Measurements from ENCODE around the gene LAMA4. TPM values are rescaled to one million over a fixed set of nuclear protein-coding genes. Genes with fewer than 3 reads are reported as not detected.
"Not testable (repeated sequence)": the region's sequence is repeated elsewhere in the genome, so short reads cannot be mapped to it uniquely, and the experiment has no call there.

LAMA4 gene
- total RNA-seq, 1 donor from 2014 or later = 18.0 TPM

DNA sequence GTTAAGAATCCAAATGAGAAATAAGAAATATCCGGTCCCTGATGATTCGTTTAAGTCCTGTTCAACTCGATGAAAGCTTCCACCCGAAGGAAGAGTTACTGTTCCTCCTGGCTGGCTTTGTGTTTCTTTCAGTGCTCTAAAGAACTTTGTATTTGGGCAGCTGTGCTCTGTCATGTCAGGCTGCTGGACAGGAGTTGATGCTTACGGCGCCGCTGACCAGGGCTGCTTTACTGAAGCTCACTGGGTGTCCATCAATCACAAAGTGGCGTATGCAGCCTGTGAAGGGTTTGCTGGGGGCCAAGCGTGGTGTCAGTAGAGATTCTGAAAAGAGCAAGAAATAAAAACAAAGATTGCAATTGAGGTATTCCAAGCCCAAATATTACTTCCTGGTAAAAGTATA is 145.1 kb downstream of the LAMA4 start:
- H3K27me3 Mint-ChIP-seq (ENCODE audit: low read depth) = no peaks in the 10 kb centered on the region
- peaks cover 12% of the 10 kb centered on the region for H3K9me3 Mint-ChIP-seq
- peak overlapping the region; percentile 4 for H3K27ac Mint-ChIP-seq (ENCODE audit: unreplicated experiment)
- DNase-seq (ENCODE audit: low read depth, low spot score) = no peak
- peaks cover 11% of the 10 kb centered on the region for H3K4me1 Mint-ChIP-seq
- TF ChIP-seq, protein P1, sequence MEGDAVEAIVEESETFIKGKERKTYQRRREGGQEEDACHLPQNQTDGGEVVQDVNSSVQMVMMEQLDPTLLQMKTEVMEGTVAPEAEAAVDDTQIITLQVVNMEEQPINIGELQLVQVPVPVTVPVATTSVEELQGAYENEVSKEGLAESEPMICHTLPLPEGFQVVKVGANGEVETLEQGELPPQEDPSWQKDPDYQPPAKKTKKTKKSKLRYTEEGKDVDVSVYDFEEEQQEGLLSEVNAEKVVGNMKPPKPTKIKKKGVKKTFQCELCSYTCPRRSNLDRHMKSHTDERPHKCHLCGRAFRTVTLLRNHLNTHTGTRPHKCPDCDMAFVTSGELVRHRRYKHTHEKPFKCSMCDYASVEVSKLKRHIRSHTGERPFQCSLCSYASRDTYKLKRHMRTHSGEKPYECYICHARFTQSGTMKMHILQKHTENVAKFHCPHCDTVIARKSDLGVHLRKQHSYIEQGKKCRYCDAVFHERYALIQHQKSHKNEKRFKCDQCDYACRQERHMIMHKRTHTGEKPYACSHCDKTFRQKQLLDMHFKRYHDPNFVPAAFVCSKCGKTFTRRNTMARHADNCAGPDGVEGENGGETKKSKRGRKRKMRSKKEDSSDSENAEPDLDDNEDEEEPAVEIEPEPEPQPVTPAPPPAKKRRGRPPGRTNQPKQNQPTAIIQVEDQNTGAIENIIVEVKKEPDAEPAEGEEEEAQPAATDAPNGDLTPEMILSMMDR (conservative IDR thresholded peaks at IDR 0.05) = no peak
- H3K4me3 Mint-ChIP-seq = no peak overlapping the region
- H3K36me3 Mint-ChIP-seq (ENCODE audit: low read depth) = peaks cover 22% of the 10 kb centered on the region

DNA sequence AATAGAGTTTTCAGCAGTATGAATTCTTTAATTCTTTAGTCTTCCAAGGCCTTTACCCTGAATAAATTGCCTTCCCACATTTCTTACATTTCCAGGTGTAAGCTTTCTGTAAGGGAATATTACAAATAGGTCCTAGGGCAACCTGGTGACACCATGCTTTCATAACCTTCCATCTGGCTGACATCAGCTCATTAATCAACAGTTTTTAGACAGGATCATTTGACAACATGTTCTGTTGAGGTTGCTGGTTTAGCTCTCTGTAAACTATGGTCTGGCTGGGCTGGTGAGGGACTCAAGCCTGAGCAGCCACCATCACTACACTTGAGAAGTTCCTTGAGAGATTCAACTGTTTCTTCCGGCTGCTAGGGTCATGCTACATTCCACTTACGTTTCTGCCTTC is 147.8 kb downstream of the LAMA4 start:
- TF ChIP-seq, protein P1 (conservative IDR thresholded peaks at IDR 0.05) = no peak
- H3K27me3 Mint-ChIP-seq (ENCODE audit: low read depth) = no peaks in the 10 kb centered on the region
- no peak overlapping the region for H3K27ac Mint-ChIP-seq (ENCODE audit: unreplicated experiment)
- H3K4me3 Mint-ChIP-seq = no peak overlapping the region
- peaks cover 12% of the 10 kb centered on the region for H3K9me3 Mint-ChIP-seq
- H3K36me3 Mint-ChIP-seq (ENCODE audit: low read depth) = peaks cover 35% of the 10 kb centered on the region
- peaks cover 11% of the 10 kb centered on the region for H3K4me1 Mint-ChIP-seq
- DNase-seq (ENCODE audit: low read depth, low spot score) = no peak

DNA sequence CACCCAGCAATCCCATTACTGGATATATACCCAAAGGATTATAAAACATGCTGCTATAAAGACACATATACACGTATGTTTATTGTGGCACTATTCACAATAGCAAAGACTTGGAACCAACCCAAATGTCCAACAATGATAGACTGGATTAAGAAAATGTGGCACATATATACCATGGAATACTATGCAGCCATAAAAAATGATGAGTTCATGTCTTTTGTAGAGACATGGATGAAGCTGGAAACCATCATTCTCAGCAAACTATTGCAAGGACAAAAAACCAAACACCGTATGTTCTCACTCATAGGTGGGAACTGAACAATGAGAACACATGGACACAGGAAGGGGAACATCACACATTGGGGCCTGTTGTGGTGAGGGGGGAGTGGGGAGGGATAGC is 148.3 kb downstream of the LAMA4 start:
- H3K9me3 Mint-ChIP-seq = peaks cover 12% of the 10 kb centered on the region
- not testable (repeated sequence) for H3K27me3 Mint-ChIP-seq (ENCODE audit: low read depth); H3K27ac Mint-ChIP-seq (ENCODE audit: unreplicated experiment); DNase-seq (ENCODE audit: low read depth, low spot score); H3K4me3 Mint-ChIP-seq
- peaks cover 11% of the 10 kb centered on the region for H3K4me1 Mint-ChIP-seq
- H3K36me3 Mint-ChIP-seq (ENCODE audit: low read depth) = peaks cover 35% of the 10 kb centered on the region

DNA sequence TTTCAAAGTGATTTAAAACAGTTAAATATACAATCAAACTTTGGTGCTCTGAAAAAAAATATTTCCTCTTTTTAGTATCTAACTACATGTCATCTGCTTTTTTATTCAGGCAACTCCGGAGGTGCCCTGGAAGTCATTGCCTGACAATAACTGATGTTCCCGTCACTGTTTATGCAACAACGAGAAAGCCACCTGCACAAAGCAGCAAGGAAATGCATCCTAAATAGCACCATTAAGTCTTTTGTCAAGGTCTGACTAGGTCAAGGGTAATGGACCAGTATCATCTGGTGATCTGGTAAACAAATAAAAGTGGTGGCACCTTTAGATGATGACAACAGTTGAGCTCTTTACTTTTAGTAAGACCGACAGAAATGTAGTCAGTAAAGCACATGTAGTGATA is 153.8 kb downstream of the LAMA4 start:
- peaks cover 8% of the 10 kb centered on the region for H3K9me3 Mint-ChIP-seq
- no peaks in the 10 kb centered on the region for H3K27me3 Mint-ChIP-seq (ENCODE audit: low read depth)
- no peak overlapping the region for H3K27ac Mint-ChIP-seq (ENCODE audit: unreplicated experiment)
- no peak overlapping the region for H3K4me3 Mint-ChIP-seq
- H3K4me1 Mint-ChIP-seq = no peaks in the 10 kb centered on the region
- TF ChIP-seq, protein P1 (conservative IDR thresholded peaks at IDR 0.05) = no peak
- no peak for DNase-seq (ENCODE audit: low read depth, low spot score)
- peaks cover 26% of the 10 kb centered on the region for H3K36me3 Mint-ChIP-seq (ENCODE audit: low read depth)

DNA sequence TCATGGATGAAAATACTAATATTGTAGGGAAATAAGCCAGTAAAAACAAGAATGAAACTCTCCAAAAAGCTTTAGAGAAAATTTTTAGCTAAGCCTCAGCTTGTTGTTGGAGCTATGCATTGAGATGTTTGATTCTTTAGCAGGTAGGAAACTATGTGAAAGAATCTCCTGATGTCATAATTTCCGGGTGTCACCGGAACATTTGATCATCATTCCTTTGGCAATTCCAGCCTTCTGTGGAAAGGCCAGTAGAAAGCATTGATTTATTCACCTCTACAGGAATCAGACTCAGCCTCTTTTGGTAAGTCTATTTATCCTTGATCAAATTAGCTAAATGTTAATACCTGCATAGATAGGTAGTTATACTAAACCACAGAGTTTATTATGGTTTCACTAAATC is 157.5 kb downstream of the LAMA4 start:
- Mint-ChIP-seq H3K27ac (ENCODE audit: unreplicated experiment) (no peak overlapping the region), H3K36me3 (ENCODE audit: low read depth) (peaks cover 2% of the 10 kb centered on the region), H3K4me3 (no peak overlapping the region), H3K27me3 (ENCODE audit: low read depth) (no peaks in the 10 kb centered on the region), H3K4me1 (no peaks in the 10 kb centered on the region), H3K9me3 (no peaks in the 10 kb centered on the region)
- TF ChIP-seq, protein P1 (conservative IDR thresholded peaks at IDR 0.05) = no peak
- DNase-seq (ENCODE audit: low read depth, low spot score) = no peak

DNA sequence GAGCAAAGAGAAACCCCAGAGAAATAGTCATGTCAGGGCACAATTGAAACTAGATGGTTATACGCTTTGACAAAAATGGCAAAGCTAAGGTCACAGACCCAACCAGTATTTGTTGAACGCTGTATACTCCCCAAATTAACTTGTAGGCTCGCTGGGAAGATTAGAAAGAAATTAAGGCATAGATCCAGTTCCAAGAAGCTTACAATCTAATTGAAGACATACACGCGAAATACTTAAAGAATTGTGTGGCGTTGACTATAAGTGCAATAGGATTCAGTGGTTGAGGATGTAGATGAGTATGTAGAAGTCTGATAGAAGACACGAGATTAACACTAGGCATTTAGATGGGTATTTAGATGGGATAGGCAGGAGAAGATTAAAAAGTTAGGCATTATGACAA is 166.5 kb downstream of the LAMA4 start:
- H3K9me3 Mint-ChIP-seq = no peaks in the 10 kb centered on the region
- no peak for DNase-seq (ENCODE audit: low read depth, low spot score)
- no peak overlapping the region for H3K27ac Mint-ChIP-seq (ENCODE audit: unreplicated experiment)
- H3K36me3 Mint-ChIP-seq (ENCODE audit: low read depth) = no peaks in the 10 kb centered on the region
- H3K27me3 Mint-ChIP-seq (ENCODE audit: low read depth) = no peaks in the 10 kb centered on the region
- TF ChIP-seq, protein P1 (conservative IDR thresholded peaks at IDR 0.05) = no peak
- H3K4me1 Mint-ChIP-seq = peaks cover 3% of the 10 kb centered on the region
- H3K4me3 Mint-ChIP-seq = no peak overlapping the region

All from neural crest cell (in vitro differentiated cells).